T follicular helper cell (primary cell): ENCODE results near the gene TTYH3.

Experiments
- DNase-seq: peaks from one replicate; pipeline ENCODE4 v3.0.0-alpha.2; 2020; ENCODE audit warnings: low read depth

Gene TTYH3

DNA sequence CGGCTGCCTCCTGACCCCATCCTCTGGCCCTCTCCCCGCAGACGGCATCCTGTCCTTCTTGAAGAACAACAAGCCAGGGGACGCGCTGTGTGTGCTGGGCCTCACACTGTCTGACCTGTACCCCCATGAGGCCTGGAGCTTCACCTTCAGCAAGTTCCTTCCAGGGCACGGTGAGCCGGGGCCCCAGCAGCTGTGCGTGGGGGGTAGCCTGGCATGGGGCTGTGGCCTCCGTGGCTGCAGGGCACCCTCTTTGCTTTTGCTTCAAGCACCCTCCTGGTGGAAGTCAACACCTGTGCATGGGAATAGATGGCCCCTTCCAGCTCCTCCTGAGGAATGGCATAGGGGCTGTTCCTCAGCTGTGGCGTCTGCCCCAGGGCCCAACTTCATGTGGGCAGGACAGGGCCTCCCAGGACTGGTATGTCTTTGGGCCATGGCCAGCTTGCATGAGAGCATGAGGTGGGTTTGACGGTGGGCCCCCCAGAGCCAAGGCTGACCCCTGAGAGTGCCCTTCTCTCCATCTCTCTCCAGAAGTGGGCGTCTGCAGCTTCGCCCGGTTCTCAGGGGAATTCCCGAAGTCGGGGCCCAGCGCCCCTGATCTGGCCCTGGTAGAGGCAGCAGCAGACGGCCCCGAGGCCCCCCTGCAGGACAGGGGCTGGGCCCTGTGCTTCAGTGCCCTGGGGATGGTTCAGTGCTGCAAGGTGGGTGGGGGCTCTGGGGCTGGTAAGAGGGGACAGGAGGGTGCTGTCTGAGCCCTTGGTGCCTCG is 76.9 kb downstream of the TTYH3 start:
- DNase-seq: no peak

DNA sequence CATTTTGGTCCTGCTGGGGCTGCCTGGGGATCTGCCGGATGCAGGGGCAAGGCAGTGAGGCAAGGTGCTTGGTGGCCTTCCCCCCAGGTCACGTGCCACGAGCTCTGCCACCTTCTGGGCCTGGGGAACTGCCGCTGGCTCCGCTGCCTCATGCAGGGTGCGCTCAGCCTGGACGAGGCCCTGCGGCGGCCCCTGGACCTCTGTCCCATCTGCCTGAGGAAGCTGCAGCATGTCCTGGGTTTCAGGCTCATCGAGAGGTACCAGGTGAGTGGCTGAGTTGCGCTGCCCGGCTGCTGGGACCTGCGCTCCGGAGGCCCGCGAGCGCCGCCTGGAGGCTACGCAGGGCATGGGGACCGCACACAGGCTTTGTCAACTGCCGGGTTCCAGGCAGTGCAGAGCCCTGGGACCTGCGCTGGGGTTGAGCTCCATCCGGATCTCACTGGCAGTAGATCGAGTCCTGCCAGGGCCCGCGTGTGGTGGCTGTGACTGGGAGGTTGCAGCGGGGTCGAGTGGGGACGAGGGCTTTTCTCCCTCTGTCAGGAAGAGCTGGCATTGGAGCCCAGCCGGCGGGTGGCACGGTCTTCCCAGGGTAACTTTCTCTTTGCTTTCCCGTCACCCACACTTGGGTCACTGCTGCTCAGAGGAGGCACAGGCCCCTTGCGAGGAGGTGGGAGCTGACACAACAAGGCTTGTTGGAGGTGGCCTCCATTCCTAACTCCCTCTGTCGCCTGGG is 77.9 kb downstream of the TTYH3 start:
- peak; percentile 65 for DNase-seq

DNA sequence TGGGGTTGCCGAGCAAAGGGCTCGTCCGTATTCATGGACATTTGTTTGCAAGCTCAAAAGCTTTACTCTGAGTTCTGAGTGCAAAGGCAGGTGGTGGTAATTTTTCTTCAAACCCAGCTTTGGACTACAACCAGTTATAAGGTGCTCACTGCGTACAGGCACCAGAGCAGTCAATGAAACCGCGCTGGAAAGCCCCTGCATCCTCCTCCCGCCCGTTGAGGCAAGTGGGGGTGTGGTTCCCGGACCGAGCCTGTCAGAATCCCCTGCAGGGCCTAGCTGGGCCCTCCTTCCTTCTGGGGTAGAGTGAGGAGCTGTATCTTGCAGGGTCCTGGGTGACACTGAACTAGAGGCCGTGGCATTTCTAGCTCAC is 78.5 kb downstream of the TTYH3 start:
- peak; percentile 61 for DNase-seq

DNA sequence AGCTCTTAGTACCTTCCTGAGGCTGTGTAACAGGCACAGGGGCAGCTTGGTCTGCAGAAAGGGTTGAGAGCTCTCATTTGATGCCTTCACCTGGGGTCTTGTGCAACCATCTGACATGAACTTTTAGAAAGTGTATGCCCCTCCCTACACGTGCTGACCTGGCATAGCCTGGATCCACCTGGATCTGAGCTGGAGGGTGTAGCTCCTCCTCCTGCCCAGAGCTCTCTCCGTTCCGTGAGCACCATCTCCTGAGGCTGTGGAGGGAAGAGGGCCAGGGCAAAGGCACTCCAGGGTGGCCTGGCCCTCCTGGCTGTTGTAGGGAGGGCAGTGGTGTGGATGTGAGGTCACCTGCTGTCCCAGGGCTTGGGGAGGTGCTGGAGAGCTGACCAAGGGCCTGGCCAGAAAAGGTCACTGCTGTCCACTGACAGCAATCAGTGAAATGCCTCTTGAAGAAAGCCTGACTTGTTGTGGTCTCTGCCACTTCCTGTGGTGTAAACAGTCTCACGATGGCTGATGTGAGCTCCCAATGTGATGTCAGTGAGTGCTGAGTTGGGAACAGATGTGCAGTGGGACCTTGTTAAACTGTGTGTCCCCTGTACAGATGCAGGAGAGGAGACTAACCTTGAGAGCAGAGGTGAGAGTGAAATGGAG is 79.2 kb downstream of the TTYH3 start:
- peak; percentile 29 for DNase-seq

DNA sequence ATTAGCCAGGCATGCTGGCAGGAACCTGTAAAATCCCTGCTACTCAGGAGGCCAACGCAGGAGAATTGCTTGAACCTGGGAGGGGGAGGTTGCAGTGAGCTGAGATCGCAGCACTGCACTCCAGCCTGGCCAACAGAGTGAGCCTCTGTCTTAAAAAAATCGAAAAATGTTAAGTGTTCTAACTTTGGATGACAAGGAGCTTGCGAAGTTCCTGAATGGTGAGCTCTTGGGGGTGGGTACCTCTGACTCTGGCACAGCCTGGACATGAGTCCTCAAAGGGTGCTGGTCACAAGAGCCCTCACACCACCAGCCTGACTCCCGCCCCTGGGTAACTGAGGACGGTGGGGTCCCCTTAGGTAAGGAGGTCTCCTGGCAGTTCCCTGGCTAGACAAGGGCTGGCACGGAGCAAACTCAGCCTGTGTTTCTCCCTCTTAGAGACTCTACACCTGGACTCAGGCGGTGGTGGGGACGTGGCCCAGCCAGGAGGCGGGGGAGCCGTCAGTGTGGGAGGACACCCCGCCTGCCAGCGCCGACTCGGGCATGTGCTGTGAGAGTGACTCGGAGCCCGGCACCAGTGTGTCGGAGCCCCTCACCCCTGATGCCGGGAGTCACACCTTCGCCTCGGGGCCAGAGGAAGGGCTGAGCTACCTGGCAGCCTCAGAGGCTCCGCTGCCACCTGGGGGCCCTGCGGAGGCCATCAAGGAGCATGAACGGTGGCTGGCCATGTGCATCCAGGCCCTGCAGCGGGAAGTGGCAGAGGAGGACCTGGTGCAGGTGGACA is 80.3 kb downstream of the TTYH3 start:
- DNase-seq: no peak

DNA sequence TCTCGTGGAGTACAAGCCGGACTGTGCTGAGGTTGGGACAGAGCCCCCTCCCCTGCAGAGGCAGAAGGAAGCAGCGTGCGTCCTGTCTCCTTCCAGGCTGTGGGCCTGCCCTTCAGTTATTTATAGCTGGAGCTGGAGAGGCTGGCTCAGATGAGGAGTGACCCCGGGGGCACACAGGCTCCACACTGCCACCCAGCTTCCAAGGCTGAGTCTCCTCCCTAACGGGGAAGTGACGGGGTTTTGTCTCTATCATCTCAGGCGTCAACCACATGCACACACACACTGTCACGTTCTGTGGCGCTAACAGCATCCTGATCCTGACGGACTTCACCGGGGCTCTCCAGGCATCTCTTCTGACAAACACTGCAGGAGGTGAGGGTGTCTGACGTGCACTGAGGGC is 81.6 kb downstream of the TTYH3 start:
- no peak for DNase-seq

DNA sequence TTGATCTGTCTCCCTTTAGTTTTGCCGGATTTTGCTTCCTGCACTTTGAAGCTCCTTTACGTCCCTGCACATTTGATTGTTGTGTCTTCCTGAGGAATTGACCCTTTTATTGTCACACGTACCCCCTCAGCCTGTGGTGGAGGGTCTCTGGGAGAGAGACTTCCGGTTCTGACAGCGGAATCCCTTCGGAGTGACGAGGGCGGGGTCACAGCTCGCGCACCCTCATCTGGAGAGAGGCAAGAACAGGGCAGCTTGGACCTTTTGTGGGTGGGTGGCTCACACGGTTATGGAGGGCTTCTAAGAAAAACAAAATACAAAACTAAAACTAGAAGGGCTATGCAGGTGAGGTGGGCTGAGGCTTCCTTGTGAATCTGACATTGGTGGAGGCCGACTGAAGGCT is 82.2 kb downstream of the TTYH3 start:
- DNase-seq: no peak
